Effector CD8-positive, alpha-beta T cell (primary cell): ENCODE results near the gene MICU1.
"Not testable (repeated sequence)": the region's sequence is repeated elsewhere in the genome, so short reads cannot be mapped to it uniquely, and the experiment has no call there.

ENCODE experiments used
- DNase-seq: peaks from one replicate; lab custom pipeline; 2025; lab: John Stamatoyannopoulos, UW

Gene MICU1

DNA sequence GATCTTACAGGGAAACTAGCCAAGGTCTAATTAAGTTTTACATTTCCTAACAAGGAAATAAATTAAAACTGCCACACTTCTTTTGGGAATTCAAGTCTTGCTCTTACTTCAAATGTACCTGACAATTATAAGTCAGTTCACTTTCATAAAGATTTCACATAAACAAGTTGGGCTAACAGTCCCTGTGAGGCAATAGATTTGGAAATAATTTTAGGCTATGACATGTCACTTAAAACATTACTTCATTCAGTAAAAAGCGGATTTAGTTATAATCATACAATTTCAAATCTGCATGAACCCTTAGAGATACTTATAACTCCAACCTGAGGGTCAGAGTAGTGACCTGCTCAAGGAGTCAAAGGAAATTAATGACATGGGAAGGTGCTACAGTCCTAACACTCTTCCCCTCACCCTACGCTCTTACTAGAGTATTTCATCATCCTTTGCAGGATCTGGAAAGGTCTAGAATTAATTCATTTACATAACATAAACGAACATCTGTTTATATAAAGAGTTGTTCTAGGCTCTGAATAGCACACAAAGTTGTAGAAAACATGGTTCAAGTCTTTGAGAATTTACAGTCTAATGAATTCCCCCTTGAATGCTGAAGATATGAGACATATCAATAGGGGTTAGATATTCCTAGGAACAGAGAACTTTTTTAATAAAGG lies 238.8 kb downstream of the MICU1 start:
- no peak for DNase-seq

DNA sequence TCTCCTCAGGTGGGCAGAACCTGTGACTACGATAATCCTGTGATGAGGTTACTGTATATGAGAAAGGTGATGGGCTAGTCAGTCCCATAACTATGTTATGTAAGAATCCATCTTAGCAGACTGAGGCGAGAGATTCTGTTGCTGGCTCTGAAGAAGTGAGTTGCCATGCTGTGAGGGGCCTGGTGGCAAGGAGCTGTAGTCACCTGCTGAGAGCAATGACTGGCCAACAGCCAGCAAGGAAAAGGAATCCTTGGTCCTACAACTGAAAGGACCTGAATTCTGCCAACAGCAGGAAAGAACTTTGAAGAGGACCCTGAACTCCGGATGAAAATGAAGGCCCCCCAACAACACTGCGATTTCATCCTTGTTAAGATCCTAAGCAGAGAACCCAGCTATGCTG lies 240.2 kb downstream of the MICU1 start:
- DNase-seq = no peak

DNA sequence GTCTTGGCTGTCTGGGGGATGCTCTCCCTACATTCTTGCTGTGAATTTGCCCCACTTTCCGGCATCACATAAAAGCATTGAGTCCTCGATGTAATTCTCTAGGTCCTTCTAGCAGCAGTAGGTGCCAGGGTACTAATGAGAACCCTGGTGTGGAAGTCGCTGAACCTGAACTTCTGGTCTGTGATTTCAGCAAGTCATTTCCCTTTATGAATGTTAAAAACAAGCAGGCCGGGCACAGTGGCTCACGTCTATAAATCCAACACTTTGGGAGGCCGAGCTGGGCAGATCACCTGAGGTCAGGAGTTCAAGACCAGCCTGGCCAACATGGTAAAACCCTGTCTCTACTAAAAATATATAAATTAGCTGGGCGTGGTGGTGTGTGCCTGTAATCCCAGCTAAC lies 240.9 kb downstream of the MICU1 start:
- DNase-seq = not testable (repeated sequence)

DNA sequence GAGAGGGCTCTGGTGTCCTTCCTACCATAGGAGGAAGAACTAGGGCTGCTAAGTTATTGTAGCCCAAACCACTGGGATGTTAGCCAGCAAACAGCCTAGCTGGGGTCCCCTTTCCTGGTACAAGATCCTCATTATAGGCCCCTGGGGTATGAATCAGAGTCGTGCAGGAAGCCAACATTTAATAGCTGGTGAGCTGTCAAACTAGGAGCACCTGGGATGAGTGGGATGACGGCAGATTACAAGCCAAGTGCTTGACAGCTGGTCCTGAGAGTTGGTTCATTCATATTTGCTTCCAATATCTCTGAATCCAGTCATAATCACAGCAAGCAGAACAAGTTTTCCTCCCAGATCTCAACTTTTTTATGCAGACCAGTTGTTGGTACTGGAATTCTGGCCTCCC lies 246.1 kb downstream of the MICU1 start:
- DNase-seq = no peak

DNA sequence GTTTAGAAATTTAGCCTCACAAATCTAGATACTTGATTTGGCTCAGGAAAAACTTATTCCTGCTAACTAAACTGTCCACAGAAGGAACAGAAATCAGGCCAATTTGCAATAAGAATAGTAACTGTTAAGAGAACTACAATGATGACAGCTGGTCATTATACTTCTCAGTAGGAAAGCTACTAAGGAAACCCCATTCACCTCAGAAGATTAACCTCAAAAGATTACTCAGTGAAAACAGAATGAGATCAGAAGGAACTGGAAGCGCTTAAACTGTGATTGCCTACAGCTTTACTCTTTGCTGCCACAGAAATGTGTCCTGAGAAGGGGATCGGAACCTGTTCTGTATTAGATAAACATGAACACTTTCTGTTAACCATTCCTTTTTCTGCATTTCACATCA lies 246.8 kb downstream of the MICU1 start:
- DNase-seq = no peak

DNA sequence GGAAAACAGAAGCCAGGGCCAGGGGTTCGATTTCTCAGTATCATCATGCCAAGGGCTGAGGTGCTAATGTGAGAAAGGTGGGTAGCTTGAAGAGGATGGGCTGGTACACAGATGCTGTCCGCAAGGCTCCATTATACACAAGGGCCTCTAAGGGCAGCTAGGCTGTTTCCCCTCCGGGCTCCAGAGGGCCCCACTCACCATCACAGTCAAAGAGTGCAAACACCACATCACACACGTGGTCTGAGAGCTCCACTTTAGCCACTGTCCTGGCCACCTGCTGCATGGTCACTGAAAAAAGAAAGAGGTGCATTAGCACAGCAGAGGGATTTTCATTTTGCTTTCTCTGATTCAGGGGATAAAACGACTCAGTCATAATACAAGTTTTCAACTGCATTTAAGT lies 250.3 kb downstream of the MICU1 start:
- no peak for DNase-seq

DNA sequence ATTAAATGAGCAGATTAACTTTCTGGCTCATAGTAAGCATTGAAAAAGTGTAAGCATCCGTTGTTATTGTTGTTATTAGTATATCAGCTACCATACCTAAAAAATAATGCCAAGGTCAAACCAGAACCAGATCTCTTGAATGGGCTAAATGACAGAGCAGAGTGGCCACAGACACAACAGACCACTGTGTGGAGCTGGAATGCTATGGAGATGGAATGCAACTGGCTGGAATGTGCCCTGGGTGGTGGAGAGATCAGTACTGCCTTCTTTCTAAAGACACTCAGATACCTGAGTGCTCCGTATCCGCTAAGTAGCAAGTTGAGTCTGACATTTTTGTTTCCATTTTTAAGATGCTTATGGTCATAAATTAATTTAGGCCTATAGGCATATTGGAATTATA lies 250.7 kb downstream of the MICU1 start:
- no peak for DNase-seq

DNA sequence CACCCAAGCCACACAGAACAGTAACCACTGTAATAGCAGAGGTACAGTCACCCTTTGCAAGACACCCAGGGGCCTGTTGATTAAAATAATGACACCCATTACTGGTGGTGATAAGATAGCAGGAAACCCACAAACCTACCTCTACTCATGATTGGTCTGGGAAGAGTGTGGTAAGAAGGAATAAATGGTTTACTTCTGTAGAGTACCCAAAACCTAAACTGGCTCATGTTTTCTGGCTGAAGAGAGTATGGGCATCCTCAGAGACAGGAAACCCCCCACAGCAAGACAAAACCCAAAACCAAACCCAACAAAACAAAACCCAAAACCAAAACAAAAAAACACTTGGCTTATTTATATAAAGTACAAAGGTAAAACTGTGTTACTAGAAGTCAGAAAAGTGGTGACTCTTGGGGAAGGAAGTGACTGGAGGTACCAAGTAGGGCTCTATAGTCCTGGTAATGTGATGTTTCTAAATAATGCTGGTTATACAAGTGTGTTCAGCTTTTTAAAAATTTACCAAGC lies 255.6 kb downstream of the MICU1 start:
- no peak for DNase-seq

DNA sequence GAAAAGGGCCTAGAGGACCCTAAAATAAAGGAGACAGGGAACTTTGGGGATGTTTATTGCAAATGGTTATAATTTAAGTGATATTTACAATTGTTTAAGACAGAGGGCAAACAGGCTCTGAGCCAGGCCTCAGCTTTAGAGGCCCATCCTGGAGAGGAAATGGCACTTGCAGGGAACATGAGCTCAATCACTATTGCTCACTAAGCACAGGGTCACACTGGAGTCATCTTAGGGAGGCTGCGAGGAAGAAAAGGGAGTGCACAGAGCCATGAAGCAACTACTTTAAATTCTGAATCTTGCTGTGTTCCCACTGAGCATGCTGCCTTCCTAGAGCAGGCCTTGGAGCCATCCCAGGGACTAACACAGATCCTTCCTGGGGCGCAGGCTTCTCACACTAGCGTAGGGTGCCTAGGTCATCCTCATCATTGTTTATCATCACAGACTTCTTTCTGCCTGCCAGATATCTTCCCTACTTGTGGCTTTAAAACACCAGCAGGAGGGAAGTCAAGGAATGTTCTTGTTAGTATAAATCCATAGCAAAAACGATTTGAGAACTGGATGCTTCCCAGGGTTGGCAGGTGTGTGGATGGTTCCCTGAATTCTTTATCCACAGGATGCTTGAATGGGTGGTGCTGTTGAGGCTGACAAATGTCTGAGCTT lies 258.4 kb downstream of the MICU1 start:
- no peak for DNase-seq

DNA sequence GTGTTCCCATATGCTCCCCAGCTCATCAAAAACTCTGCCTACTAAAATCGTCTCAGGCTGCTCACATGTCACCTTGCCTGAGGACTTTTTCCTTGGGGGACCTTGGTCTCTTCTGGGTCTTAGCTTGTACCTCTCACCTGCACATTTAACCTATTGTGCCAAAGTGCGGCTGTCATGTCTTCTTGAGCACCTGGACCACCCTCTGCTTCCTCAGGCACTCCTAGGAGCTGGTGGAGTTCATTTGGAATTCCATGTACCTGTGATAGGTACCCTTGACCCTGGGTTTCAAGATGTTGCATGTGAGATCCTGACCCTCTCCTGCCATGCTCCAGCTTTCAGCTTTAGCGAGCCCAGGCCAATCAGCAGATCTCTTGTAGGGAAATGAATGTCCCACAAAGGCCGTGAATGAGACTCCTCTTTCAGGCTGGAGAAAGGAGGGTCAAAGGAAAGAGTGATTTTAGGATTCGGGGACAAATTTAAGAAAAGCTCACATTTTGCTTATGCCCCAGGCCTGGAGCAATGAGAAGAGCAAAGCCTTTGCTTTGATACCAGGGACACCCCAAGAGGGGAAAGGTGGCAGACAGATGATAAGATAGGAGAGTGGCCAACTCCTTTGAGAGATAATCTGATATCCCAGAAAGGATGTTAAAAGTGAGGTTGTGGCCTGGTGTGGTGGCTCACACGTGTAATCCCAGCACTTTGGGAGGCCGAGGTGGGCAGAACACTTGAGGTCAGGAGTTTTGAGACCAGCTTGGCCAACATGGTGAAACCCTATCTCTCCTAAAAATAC lies 260.6 kb downstream of the MICU1 start:
- no peak for DNase-seq

DNA sequence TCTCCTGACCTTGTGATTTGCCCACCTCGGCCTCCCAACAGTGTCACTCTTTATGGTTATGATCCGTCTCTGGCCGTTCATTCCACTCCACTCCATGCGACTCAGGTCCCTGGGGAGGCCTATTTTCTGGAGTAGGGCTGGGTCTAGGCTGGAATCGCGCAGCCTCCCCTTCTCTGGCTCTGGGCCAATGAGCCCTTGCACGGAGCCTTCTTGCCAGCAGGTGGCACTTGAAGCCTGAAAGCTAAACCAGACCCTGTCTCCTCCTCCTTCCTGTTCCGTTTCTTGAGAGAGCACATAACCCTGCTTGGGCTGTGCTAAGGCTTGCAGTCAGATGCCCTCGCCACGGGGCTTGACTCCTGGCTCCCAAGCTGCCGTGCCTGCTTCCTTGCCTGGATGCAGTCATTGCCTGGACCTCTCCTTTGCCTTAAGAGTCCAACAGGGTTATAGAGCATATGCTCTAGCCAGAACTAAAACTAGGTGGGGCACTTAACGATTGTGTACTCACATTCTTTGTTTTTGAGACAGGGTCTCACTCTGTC lies 261.6 kb downstream of the MICU1 start:
- DNase-seq = peak; percentile 78

DNA sequence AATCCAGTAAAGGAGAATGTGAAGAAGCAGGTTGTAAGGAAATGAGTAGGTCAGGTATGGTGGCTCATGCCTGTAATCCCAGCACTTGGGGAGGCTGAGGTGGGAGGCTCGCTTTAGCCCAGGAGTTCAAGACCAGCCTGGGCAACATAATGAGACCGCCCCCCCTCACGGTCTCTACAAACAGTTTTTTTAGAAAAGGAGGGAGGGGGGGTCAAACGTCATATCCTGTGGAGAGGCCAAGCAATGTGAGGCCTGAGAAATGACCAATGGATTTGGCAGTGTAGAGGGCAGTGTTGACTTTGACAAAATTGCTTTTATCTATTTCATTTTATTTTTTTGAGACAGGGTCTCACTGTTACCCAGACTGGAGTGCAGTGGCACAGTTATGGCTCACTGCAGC lies 268.9 kb downstream of the MICU1 start:
- DNase-seq = no peak

DNA sequence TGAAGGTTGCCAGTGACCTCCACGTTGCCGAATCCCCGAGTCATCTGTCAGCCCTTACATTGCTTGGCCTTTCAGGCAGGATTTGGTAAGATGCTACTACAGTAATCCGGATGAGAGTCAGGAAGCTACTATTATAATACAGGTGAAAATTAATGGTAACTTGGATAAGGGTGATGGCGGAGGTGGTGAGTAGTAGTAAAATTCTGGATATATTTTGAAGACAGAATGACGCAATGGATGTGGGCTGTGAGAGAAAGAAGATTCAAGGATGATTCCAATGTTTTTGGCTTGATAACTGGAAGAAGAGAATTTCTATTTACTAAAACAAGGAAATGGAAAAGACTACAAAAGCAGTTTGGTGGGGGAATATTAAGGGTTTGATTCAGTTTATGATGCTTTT lies 269.8 kb downstream of the MICU1 start:
- DNase-seq = no peak

DNA sequence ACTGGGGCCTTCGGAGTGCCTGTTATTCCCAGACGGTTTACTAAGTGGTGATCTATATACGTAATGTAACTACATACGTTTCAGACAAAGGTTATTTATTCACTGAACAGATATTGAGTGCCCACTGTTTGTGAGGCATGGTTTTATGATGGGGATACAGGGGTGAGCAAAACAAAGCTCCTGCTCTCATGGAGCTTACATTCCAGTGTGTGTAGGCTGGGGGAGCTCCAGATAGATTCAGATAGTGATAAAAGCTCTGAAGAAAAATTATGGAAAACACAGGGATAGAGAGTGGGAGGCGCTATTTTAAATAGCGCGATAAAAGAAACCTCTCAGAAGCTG lies 270.7 kb downstream of the MICU1 start:
- no peak for DNase-seq

DNA sequence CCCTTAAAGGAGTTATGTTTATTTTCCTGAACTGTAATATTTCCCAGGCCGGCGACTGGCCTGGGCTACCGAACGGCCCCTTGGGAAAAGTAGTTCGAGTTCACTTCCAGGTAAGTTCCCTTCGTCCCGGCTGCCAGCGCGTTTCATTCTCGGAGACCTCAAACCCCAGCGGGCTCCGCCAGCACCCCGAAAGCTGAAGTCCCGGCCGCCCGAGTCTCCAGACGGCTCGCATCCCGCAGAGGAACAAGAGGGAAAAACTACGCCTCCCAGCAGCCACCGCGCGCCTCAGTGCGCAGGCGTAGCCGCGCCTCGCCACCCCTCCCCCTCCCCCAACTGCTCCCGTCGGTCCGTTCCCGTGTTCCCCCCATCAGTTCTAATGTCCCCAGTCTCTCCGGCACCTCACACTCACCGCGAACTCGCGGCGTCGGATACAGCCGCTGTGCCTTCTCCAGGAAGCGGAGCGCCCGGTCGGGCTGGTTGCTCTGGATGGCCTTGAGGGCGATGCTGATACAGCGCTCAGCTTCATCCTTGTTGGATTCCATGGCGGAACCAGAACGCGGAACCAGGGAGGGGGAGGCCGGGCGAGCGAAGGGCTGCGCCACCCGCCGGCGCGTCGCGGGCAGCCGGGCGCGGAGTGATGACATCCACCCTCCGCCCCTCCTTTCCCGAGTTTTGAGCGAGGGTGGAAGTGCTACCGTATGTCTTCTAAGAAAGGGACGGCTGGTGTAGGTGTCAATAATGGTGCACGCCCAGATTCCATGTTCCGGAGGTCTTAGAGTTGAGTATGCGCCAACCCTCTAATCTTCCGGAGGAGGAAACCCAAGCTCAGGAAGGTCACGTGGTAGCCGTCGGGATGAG lies 271.3 kb downstream of the MICU1 start, which contains the start of gene DNAJB12:
Gene DNAJB12 (minus strand): TSS at position 564 of the 858 bp plus-strand sequence. CDS start 22 bp downstream, at position 542.
- DNase-seq = peak; percentile 80

DNA sequence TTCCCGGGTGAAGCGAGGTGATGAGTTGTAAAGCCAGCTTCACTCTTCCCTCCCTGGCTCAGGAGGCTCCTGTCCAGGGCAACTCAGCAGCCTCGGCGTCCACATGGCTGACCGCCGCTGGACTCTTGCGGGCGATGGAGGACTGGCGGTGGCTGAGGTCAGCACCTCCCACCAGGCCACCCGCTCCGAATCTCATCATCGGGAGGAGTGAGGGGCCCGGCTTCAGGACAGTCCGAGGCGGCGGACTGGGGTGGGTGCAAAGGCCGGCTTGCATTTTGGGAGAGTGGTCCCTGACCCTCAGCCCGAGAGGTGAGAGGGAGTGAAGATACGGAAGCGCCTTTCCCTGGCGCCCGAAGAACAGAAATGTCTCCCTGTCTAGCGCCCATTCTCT lies 271.9 kb downstream of the MICU1 start:
- no peak for DNase-seq

DNA sequence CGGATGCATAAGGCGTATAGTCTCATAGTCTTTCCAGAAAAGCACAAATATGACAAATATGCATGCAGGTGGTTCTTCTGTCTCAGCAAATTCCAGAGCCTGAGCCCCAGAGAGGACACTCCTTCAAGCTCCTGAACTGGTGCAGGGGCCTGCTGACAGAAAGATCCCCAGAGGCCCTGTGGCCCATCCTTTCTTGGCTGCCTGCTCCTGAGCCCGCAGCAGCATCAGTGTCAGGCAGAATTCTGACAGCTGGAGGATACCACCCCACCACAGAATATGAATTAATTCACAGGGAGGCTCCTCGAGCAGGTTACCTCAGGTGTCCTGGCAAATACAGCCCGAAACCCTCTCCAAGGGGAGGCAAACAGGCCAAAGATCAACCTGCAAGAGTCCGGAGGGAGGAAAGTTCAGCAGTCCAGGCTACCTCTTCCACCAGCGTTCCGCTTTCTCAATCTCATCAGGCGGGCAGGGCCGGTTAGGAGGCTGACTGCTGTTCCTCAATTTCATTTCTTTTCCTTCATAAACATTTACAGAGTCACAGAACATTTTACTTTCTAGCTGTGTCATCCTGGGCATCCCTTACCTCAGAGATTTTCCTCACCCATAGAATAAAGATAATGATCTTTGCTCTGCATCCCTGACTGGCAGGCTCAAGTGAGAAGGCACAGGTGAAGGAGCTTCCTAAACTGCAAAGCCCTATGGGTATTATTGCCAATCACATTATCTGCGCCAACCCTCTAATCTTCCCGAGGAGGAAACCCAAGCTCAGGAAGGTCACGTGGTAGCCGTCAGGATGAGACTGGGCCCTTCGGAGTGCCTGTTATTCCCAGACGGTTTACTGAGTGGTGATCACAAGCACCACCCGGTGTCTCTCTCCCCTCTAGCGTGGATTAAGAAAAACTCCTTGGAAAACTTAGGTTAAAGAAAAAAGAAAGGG lies 272.6 kb downstream of the MICU1 start:
- DNase-seq = no peak

DNA sequence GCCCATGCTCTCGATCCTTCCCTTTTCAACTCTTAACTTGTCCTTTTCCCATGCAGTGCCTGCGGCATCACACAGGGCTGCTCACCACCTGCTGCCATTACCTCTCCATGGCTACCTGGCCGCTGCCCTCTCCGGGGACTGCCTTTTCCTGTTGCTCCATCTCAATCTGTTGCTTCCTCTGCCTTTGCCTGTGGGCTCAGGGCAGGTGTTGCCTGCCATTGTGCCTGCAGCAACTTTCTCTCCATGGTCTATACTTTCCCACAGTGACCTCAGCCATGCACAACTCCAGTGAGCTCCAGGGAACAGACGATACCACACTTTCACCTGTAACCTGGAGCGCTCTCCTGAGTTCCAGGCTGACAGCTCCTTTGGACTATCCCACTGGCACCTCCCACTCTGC lies 274.4 kb downstream of the MICU1 start:
- no peak for DNase-seq

DNA sequence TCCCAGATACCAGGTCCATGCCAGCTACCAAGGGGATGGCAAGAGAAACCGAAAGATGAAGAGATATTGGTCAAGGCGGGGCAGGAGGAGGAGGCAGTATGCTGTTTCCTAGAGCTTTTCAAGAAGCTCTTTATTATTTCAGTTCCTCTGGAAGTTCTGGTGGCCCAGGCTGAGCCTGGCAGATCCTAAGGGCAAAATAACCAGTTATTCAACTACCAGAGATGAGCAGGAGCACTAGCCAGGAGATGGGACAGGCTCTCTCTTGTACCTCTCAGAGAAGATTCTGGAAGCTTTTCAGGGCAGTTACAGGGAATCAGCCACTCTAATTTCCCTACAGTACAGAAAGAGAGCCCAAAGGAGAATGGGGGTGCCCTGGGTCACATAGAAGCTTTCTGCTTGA lies 276.4 kb downstream of the MICU1 start:
- DNase-seq = no peak

DNA sequence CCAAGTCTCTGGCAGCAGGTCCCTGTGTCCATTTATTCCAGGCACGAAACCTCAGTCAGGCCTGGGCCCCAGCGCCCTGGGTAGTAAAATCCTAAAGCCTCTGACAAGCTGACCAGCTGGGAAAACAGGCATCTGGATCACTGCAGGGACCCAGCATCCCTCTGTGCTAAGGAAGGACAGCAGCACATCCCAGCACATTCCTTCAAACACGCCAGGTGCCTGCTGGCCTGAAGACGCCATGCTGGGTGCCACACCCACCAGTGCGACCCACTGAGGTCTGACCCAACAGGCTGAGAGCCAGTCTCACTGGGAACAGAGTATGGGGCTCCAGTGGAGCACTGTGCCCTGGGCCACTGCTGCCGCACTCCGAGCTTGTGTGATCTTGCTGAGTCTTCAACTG lies 277.6 kb downstream of the MICU1 start:
- no peak for DNase-seq

DNA sequence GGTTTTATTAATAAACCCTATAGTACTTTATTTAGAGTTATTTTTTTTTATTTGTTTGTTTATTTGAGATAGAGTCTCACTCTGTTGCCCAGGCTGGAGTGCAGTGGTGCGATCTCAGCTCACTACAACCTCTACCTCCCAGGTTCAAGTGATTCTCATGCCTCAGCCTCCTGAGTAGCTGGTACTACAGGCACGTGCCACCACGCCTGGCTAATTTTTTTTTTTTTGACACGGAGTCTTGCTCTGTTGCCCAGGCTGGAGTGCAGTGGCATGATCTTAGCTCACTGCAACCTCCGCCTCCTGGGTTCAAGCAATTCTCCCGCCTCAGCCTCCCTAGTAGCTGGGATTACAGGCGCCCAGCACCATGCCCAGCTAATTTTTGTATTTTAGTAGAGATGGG lies 279.8 kb downstream of the MICU1 start:
- not testable (repeated sequence) for DNase-seq
